Measurements from ENCODE around the gene ATP6V1D.
"Not testable (repeated sequence)": the region's sequence is repeated elsewhere in the genome, so short reads cannot be mapped to it uniquely, and the experiment has no call there.

- TF ChIP-seq CTCF, POLR2A, POLR2AphosphoS5 (IDR thresholded peaks at IDR 0.05): not testable (repeated sequence)
Observed at GRCh38 chr14:67329666-67330065, 29.9 kb downstream of the ATP6V1D start.
